Panc1 (cell line): ENCODE measurements around the gene GAD1. TPM values are rescaled to one million over a fixed set of nuclear protein-coding genes. Genes with fewer than 3 reads are reported as not detected.

Experiments used
- ATAC-seq: fragments of 200-7000 bp; cut with Tn5 transposase; 2 replicates; pipeline ENCODE4 v1.9.1; 2020; ENCODE audit warnings: mild to moderate bottlenecking, moderate library complexity
- BruUV-seq: library from RNA; stranded (reverse); fragments of 400-500 nt; replicated peaks from 2 replicates; lab custom pipeline; 2021; lab: Mats Ljungman, UMichigan
- CTCF ChIA-PET: fragments of 300-600 bp; sonication (Branson Sonifier 250); formaldehyde crosslinking; loops from one replicate; lab custom pipeline; 2022; ENCODE audit warnings: antibody characterized with exemption; lab: Charles Lee
- POLR2A ChIA-PET: fragments of 300-600 bp; sonication (Branson Sonifier 250); formaldehyde crosslinking; loops from one replicate; lab custom pipeline; 2022; ENCODE audit warnings: antibody characterized with exemption; lab: Charles Lee
- DNase-seq: peaks from one replicate; pipeline ENCODE4 v3.0.0-alpha.2; 2010; ENCODE audit warnings: low read depth, low spot score
- H3K27ac ChIP-seq: 2 replicates; pipeline ENCODE4 v1.5.1; 2011; ENCODE audit warnings: mild to moderate bottlenecking, low read length, inconsistent platforms
- H3K27me3 ChIP-seq: fragments of 200-500 bp; sonication (Bioruptor generic); 2 replicates; pipeline ENCODE4 v1.6.0; 2014; ENCODE audit warnings: low read length, inconsistent platforms; ENCODE audit not compliant: control insufficient read depth, insufficient read depth
- H3K36me3 ChIP-seq: fragments of 200-500 bp; sonication (Bioruptor generic); 2 replicates; pipeline ENCODE4 v1.5.1; 2014; ENCODE audit warnings: inconsistent platforms, mild to moderate bottlenecking, low read length, moderate library complexity; ENCODE audit not compliant: control insufficient read depth, insufficient read depth
- H3K4me1 ChIP-seq: 2 replicates; pipeline ENCODE4 v1.5.1; 2011; ENCODE audit warnings: inconsistent platforms, mild to moderate bottlenecking, low read length, moderate library complexity; ENCODE audit not compliant: control insufficient read depth, insufficient read depth
- H3K4me3 ChIP-seq, 2 experiments: 2 replicates each; pipeline ENCODE4 v1.5.1; 2011 to 2012; ENCODE audit warnings: low read depth in 2 of 2, low read length in 2 of 2, mild to moderate bottlenecking in 2 of 2, inconsistent platforms in 1 of 2, moderate library complexity in 1 of 2
- H3K9me3 ChIP-seq: fragments of 200-500 bp; sonication (Bioruptor generic); 2 replicates; pipeline ENCODE4 v1.5.1; 2014; ENCODE audit warnings: low read depth, mild to moderate bottlenecking, inconsistent platforms, low read length, moderate library complexity; ENCODE audit not compliant: control insufficient read depth, insufficient read depth
- POLR2AphosphoS5 ChIP-seq: IDR thresholded peaks from 2 replicates; pipeline ENCODE4 v1.6.1; 2012; ENCODE audit warnings: mild to moderate bottlenecking, low read depth, low read length, moderate library complexity
- SIN3A ChIP-seq: IDR thresholded peaks from 2 replicates; pipeline ENCODE4 v1.6.1; 2012; ENCODE audit warnings: low read depth, mild to moderate bottlenecking, low read length, moderate library complexity, borderline replicate concordance; ENCODE audit not compliant: insufficient read depth
- TCF7L2 ChIP-seq: IDR thresholded peaks from 2 replicates; pipeline ENCODE4 v1.6.1; 2011; ENCODE audit warnings: mild to moderate bottlenecking, low read depth, low read length, inconsistent platforms
- in situ Hi-C: cut with HindIII; loops from 2 replicates; pipeline ENCODE4 v1.10.0; 2016; ENCODE audit warnings: low sequenced_read_pairs, low pct_unique_long_range_greater_than_20kb
- intact Hi-C: fragments of 100-400 bp; cut with micrococcal nuclease; formaldehyde crosslinking; loops from one replicate; pipeline ENCODE4 v1.10.0; 2022; ENCODE audit not compliant: unreplicated experiment
- total RNA-seq: library from RNA; stranded (reverse); gene quantifications from one replicate; pipeline ENCODE4 v1.2.1, GENCODE V29; 2021; ENCODE audit not compliant: unreplicated experiment
- TF ChIP-seq, protein P1 (sequence below): fragments of 450-650 bp; IDR thresholded peaks from 2 replicates; pipeline ENCODE4 v1.5.1; 2017; ENCODE audit warnings: mild to moderate bottlenecking
- TF ChIP-seq, protein P2 (sequence below), 2 experiments: IDR thresholded peaks; 2 replicates each; pipeline ENCODE4 v1.6.1; 2011 to 2012; ENCODE audit warnings: low read depth in 2 of 2, control low read depth in 1 of 2, low read length in 1 of 2, mild to moderate bottlenecking in 1 of 2, moderate library complexity in 1 of 2; ENCODE audit not compliant: insufficient read depth in 1 of 2

GAD1 gene
- total RNA-seq, 1 experiment from 2014 or later = 12.5 TPM

DNA sequence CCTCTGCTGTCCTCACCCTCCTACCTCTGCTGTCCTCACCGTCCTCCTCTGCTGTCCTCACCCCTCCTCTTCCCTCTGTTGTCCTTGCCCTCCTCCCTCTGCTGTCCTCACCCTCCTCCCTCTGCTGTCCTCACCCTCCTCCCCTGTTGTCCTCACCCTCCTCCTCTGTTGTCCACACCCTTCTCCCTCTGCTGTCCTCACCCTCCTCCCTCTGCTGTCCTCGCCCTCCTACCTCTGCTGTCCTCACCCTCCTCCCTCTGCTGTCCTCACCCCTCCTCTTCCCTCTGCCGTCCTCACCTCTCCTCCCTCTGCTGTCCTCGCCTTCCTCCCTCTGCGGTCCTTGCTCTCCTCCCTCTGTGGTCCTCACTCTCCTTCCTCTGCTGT, 11.8 kb downstream of the GAD1 start:
- Histone ChIP-seq H3K27me3 (no peaks in the 10 kb centered on the region), H3K4me3 (no peak overlapping the region), H3K4me1 (no peaks in the 10 kb centered on the region), H3K36me3 (no peaks in the 10 kb centered on the region), H3K27ac (no peak overlapping the region), H3K9me3 (no peaks in the 10 kb centered on the region)
- TF ChIP-seq, protein P1, sequence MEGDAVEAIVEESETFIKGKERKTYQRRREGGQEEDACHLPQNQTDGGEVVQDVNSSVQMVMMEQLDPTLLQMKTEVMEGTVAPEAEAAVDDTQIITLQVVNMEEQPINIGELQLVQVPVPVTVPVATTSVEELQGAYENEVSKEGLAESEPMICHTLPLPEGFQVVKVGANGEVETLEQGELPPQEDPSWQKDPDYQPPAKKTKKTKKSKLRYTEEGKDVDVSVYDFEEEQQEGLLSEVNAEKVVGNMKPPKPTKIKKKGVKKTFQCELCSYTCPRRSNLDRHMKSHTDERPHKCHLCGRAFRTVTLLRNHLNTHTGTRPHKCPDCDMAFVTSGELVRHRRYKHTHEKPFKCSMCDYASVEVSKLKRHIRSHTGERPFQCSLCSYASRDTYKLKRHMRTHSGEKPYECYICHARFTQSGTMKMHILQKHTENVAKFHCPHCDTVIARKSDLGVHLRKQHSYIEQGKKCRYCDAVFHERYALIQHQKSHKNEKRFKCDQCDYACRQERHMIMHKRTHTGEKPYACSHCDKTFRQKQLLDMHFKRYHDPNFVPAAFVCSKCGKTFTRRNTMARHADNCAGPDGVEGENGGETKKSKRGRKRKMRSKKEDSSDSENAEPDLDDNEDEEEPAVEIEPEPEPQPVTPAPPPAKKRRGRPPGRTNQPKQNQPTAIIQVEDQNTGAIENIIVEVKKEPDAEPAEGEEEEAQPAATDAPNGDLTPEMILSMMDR = no peak
- TF ChIP-seq TCF7L2 (no peak), POLR2AphosphoS5 (no peak), SIN3A (no peak)
- TF ChIP-seq, protein P2, sequence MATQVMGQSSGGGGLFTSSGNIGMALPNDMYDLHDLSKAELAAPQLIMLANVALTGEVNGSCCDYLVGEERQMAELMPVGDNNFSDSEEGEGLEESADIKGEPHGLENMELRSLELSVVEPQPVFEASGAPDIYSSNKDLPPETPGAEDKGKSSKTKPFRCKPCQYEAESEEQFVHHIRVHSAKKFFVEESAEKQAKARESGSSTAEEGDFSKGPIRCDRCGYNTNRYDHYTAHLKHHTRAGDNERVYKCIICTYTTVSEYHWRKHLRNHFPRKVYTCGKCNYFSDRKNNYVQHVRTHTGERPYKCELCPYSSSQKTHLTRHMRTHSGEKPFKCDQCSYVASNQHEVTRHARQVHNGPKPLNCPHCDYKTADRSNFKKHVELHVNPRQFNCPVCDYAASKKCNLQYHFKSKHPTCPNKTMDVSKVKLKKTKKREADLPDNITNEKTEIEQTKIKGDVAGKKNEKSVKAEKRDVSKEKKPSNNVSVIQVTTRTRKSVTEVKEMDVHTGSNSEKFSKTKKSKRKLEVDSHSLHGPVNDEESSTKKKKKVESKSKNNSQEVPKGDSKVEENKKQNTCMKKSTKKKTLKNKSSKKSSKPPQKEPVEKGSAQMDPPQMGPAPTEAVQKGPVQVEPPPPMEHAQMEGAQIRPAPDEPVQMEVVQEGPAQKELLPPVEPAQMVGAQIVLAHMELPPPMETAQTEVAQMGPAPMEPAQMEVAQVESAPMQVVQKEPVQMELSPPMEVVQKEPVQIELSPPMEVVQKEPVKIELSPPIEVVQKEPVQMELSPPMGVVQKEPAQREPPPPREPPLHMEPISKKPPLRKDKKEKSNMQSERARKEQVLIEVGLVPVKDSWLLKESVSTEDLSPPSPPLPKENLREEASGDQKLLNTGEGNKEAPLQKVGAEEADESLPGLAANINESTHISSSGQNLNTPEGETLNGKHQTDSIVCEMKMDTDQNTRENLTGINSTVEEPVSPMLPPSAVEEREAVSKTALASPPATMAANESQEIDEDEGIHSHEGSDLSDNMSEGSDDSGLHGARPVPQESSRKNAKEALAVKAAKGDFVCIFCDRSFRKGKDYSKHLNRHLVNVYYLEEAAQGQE (IDR thresholded peaks at IDR 0.05; ENCODE audit: insufficient read depth in 1 of 2, low read depth in 2 of 2, low read length in 1 of 2) = no peak
- in situ Hi-C loops = no loop called here
- ATAC-seq = no peak
- DNase-seq = no peak
- CTCF ChIA-PET = no interaction called here
- POLR2A ChIA-PET = no interaction called here
- BruUV-seq = no TSS peak
- intact Hi-C loops = no loop called here

DNA sequence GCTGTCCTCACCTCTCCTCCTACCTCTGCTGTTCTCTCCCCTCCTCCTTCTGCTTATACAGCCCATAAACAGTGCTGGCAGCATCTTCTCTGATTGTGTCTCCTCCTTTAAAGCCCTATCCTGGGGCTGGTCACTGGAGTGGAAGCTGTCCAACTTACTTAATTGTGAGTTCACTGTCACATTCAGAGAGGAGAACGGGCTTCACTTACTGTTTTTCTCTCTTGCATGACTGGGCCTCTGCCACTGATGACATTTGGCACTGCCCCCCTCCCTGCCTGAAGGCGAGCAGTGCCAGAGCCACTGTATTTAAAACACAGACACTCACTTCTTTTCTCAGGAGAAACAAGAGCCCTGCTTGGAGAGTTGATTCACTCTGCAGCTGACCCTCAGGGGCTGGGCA, 12.3 kb downstream of the GAD1 start:
- BruUV-seq = no TSS peak
- POLR2A ChIA-PET = no interaction called here
- CTCF ChIA-PET = no interaction called here
- Histone ChIP-seq H3K27me3 (no peaks in the 10 kb centered on the region), H3K4me3 (no peak overlapping the region), H3K9me3 (no peaks in the 10 kb centered on the region), H3K4me1 (no peaks in the 10 kb centered on the region), H3K36me3 (no peaks in the 10 kb centered on the region), H3K27ac (no peak overlapping the region)
- in situ Hi-C loops (no loop called here), intact Hi-C loops (no loop called here)
- no peak for ATAC-seq
- no peak for DNase-seq
- TF ChIP-seq SIN3A (no peak), TCF7L2 (no peak), POLR2AphosphoS5 (no peak)
- TF ChIP-seq, protein P1 = no peak
- TF ChIP-seq, protein P2 (IDR thresholded peaks at IDR 0.05; ENCODE audit: insufficient read depth in 1 of 2, low read depth in 2 of 2, low read length in 1 of 2) = no peak
